GM18868 (cell line): ENCODE results near the gene FOXN1.
"Not testable (repeated sequence)": the region's sequence is repeated elsewhere in the genome, so short reads cannot be mapped to it uniquely, and the experiment has no call there.

Source experiments
- ATAC-seq: cut with Tn5 transposase; IDR thresholded peaks from one replicate; pipeline ENCODE4 v1.9.1; 2021; ENCODE audit warnings: mild to moderate bottlenecking, moderate library complexity; ENCODE audit not compliant: unreplicated experiment

The FOXN1 gene

GRCh38 chr17:28571361-28572122 is 65.4 kb downstream of the FOXN1 start, which contains the start of gene PIGS:
PIGS (minus strand) TSS chr17:28571524; CDS start chr17:28571496, 28 bp downstream.
- ATAC-seq: peak; percentile 83

DNA sequence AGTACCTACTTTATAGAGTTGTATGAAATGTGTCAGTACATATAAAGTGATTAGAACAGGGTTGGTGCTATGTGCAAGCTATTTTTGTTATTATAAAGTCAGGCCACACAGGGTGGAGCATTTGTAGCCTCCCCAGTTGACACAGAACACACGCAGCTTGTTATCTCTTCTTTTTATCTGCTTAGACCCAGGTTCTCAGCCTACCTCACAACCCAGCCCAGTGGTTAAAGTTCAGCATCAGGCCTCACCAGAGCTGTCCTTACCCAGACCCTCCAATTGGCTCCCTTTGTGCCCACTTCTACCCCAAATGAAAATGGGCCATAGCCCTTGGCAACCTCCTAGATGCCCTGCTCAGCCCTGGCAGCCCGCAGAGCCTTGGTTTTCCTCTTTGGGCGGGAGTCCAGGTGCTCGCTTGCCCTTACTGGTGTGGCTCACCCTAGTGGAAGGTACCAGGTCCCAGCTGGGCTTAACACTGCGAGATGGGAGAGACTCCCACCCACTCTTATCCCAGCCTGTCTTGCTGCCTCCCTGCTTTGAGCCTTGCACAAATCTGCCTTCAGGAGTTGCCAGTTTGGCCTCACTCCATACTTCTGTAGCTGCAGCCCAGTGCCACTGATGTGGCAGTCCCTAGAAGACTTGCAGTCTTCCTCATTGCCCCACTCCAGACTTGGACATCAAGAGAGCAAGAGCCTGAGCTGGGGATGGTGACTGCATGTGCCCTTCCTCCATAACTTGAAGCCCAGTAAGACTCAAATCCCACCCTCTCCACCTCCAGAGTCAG is 66.3 kb downstream of the FOXN1 start:
- ATAC-seq: no peak

DNA sequence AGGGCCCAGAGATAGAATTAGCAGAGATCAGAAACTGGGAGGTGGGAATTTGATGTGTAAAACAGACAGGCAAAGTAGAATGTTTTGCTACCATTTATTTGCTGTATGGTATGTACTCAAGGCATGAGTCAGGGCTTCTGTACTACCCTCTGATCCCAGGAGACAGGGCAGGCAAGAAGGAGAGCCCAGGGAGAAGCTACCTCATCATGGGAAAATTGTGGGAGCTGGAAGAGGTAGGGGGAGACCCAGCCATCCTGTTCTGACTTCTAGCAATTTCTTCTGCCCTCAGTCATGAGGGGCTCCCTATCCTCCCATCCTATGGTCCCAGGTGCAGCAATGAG is 66.9 kb downstream of the FOXN1 start:
- ATAC-seq: no peak

GRCh38 chr17:28573521-28573920 is 67.4 kb downstream of the FOXN1 start:
- ATAC-seq: no peak

DNA sequence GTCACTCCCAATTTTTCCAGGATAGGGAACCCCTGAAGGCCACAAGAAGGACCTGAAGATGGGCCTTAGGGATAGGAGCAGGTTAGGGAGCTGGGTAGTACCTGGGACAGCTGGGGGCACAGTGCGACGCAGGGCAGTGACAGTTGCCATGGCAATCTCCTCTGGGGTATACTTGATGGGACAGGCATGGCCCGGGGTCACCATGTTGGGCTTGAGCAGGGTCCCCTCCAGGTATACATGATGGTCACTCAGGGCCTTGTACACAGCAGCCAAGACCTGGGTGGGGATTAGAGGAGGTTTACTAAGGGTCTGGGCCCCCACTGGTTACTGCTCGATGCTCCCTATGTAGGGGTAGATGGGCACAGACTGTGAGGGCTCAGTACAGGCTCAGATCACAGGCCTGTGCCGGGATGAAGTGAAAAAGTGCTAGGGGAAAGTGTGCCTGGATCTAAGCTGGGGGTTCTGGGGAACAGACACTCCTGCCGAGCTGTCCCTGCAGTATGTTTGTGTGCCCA is 67.9 kb downstream of the FOXN1 start:
- no peak for ATAC-seq

DNA sequence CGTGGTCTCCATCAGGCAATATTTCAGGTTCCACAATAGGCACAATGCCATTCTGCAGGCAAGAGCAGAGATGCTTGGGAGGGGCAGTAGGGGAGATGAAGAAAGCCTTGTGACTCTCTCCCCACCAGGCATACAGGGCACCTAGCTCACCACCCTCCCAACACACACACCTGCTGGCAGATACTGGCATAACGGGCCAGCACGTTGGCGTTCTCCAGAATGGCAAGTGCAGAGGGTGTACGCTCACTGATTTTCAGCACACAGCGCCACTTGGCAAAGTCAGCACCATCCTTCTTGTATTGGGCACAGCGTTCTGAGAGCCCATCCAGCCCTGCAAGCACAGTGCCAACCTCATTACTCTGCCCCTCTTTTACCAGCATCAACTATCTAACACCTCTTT is 68.4 kb downstream of the FOXN1 start:
- ATAC-seq: no peak

- no peak for ATAC-seq
Measured at GRCh38 chr17:28575126-28575795, 69.1 kb downstream of the FOXN1 start.

- not testable (repeated sequence) for ATAC-seq
Measured at GRCh38 chr17:28576016-28576415, 69.9 kb downstream of the FOXN1 start.

GRCh38 chr17:28576758-28577465 is 70.8 kb downstream of the FOXN1 start, which contains the start of gene ALDOC:
ALDOC (minus strand) TSS chr17:28576895; CDS start chr17:28575532, 1,363 bp downstream.
- ATAC-seq: peak; percentile 84

GRCh38 chr17:28577466-28577824 is 71.3 kb downstream of the FOXN1 start:
- ATAC-seq: no peak

GRCh38 chr17:28578246-28579195 is 72.4 kb downstream of the FOXN1 start:
- no peak for ATAC-seq

GRCh38 chr17:28579526-28579925 is 73.4 kb downstream of the FOXN1 start:
- ATAC-seq: no peak

GRCh38 chr17:28580959-28581358 is 74.8 kb downstream of the FOXN1 start:
- ATAC-seq: no peak

DNA sequence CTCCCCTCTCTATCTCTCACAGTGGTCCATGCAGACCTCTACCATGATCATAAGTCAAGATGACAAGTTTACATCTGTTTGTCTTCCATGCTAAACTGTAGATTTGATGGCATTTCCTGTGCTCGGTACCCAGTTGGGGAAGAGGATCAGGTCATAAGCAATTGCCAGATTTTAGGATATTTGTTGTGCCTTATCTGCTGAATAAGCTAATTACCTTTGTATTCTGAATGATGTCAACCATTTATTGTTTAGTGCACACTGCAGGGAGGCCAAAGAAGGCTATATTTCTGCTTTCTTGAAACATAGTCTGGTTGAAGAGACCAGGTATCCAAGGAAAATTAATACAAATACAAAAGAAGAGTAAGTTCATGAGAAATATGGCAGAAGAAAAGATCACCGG is 76.4 kb downstream of the FOXN1 start:
- ATAC-seq: no peak

- no peak for ATAC-seq
Measured at GRCh38 chr17:28584434-28584833, 78.3 kb downstream of the FOXN1 start.

GRCh38 chr17:28585851-28586250 is 79.7 kb downstream of the FOXN1 start:
- no peak for ATAC-seq
